HG03175 (cell line): ENCODE measurements around the gene HM13.
"Not testable (repeated sequence)": the region's sequence is repeated elsewhere in the genome, so short reads cannot be mapped to it uniquely, and the experiment has no call there.

Experiments used
- ATAC-seq: cut with Tn5 transposase; IDR thresholded peaks from one replicate; pipeline ENCODE4 v1.9.1; 2021; ENCODE audit warnings: mild to moderate bottlenecking, moderate library complexity; ENCODE audit not compliant: unreplicated experiment

HM13 gene, protein sequence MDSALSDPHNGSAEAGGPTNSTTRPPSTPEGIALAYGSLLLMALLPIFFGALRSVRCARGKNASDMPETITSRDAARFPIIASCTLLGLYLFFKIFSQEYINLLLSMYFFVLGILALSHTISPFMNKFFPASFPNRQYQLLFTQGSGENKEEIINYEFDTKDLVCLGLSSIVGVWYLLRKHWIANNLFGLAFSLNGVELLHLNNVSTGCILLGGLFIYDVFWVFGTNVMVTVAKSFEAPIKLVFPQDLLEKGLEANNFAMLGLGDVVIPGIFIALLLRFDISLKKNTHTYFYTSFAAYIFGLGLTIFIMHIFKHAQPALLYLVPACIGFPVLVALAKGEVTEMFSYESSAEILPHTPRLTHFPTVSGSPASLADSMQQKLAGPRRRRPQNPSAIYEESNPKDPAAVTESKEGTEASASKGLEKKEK

DNA sequence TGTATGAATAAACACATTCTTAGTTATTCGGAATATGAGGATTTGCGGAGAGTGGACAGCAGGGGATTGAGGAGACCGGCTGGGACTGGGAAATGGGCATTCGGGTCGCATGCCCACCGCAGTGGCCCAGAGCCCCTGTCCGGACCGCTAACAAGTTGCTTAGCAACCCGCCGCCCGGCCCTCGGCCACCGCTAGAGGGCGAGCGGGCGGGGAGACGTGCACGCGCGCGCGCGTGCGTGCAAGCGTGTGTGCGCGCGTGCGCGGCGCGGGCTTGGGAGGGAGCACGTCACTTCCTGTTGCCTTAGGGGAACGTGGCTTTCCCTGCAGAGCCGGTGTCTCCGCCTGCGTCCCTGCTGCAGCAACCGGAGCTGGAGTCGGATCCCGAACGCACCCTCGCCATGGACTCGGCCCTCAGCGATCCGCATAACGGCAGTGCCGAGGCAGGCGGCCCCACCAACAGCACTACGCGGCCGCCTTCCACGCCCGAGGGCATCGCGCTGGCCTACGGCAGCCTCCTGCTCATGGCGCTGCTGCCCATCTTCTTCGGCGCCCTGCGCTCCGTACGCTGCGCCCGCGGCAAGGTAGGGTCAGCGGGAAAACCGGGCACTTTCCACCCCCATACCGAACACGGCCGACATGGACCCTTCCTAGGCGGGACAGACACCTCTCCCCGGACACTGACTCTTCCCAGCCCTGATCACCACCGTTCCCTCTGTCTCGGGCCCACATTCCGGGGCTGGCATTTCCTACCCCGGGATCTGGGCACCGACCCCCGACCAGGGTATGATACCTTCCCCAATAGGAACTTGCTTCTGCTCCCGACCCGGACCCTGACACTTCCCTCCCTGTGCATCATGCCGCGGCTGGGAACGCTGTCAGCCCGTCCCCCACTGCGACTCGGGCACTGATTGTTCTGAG lies at the start of gene HM13:
Gene HM13 (plus strand): TSS at position 289 of the 918 bp plus-strand sequence. CDS start 110 bp downstream, at position 399.
- peak; percentile 86 for ATAC-seq

DNA sequence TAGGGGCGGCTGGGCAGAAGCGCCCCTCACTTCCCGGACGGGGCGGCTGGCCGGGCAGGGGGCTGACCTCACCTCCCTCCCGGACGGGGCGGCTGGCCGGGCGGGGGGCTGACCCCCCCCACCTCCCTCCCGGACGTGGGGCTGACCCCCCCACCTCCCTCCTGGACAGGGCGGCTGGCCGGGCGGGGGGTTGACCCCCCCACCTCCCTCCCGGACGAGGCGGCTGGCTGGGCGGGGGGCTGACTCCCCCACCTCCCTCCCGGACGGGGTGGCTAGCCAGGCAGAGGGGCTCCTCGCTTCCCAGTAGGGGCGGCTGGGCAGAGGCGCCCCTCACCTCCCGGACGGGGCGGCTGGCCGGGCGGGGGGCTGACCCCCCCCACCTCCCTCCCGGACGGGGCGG lies 43.3 kb upstream of the HM13 start:
- not testable (repeated sequence) for ATAC-seq

DNA sequence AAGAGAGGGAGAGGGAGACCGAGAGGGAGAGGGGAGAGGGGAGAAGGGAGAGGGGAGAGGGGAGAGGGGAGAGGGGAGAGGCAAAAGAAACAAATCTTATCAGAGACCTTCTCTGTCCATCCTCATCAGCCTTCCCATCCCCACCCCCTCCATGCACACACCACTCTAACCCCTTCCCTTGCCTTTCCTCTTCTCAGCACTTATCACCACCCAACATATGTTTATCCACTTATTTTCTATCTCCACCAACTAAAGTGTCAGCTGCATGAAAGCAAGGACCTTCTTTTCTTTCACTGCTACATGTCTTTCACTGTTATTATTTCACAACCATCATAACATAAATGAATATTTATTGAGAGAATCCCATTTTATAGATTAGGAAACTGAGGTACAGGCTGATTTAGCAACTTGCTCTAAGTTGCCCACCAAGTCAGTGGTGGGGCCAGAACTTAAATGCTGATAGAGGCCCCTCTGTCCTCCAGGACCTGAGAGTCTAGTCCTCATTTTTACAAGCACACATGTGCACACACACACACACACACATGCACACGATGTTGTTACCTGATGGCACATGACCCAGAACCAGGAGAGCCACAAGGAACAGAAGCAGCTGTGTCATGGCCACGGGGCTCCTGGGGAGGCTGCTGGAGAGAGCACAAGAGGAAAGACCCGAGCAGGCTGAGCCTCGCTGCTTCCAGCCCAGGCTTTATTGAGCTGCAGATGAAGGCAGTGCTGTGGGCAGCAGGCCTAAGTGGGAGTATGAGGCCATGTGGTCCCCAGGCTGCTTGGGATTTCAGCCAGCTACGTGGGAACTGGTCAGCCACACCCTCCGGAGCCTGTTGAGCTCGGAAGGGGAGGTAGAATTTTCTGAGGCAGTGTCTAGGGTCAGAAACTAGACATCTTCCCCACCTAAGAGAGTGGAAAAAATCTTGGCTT lies 41.6 kb upstream of the HM13 start:
- ATAC-seq = no peak

DNA sequence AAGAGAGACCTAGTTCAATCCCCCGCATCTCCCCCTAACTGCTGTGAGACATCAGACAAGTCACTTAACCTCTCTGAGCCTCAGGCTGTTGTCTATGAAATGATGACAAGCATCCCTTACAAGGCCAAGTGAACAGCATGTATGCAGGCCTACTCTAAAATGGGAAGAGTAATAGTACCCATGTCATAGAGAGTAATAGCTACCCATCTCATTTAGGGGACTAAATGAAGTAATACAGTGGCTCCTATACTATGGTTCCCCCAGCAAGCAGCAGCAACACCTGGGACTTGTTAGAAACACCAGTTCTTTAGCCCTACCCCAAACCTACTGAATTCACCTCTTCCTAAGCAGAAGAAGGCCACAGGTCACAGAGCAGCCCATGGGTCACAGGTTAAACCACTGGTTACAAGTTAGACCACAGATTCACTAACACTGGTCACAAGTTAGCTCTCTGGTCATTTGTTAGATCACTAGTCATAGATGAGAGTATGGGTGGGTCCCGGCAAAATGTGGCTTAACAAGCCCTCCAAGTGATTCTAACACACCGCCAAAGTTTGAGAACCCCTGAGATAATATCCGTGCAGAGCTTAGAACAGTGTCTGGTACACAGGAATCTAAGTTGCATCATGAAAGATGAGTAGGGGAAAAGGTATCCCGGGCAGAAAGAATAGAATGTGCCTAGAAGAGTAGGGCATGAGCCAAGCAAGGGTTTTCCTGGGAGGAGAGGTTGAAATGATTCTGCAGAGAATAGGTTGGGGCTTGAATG lies 40.7 kb upstream of the HM13 start:
- peak; percentile 42 for ATAC-seq

DNA sequence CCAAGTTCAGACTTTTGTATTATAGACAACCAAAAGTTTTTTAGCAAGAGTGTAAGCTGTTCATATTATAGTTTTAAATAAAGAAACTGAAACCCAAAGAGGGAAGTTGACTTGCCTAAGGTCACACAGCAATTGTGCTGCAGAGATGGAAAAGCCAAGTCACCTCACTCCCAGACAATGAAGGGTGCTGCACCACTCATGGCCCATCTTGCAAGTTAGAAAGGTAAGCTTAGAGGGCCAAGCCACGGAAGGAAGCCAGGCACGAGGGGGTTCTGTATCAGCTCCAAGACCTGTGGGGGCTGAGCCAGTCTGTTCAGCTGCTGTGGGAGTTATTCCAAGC lies 40.2 kb upstream of the HM13 start:
- peak; percentile 69 for ATAC-seq

DNA sequence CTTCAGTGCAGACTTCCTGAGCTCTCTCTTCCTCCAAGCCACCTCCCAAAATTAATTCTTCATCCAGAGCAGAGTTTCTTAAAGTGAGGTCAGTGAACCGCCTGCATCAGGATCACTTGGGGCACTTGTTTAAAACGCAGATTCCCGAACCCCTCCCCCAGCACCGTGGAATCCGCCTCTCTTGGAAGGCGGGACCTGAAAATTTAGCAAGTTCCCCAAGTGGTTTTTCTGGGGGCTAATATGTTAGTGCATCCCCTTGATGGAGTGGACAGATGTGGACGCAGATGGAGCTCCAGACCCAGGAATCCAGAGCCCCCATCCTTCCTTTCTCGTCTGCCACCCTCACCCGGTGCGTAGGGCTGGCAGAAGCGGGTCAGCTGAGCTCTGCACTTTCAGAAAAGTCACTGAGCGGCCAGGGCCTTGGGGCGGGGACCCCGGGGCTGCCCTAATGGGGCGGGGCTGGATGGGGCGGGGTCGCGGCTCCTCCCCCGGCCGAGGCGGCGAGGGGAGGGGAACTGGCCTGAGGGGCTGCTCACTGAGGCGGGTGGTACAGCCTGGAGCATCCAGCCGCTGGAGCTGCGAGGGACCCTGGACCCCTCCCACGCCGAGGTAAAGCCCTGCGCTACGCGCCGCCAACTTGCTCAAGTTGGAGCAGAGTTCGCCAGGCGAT lies 39.3 kb upstream of the HM13 start, which contains the start of the genes DEFB124 and REM1:
Gene DEFB124 (minus strand): TSS at position 370 of the 670 bp plus-strand sequence. CDS start 2,114 bp downstream, outside the sequence.
Gene REM1 (plus strand): TSS at position 531 of the 670 bp plus-strand sequence. CDS start 1,158 bp downstream, outside the sequence.
- no peak for ATAC-seq

DNA sequence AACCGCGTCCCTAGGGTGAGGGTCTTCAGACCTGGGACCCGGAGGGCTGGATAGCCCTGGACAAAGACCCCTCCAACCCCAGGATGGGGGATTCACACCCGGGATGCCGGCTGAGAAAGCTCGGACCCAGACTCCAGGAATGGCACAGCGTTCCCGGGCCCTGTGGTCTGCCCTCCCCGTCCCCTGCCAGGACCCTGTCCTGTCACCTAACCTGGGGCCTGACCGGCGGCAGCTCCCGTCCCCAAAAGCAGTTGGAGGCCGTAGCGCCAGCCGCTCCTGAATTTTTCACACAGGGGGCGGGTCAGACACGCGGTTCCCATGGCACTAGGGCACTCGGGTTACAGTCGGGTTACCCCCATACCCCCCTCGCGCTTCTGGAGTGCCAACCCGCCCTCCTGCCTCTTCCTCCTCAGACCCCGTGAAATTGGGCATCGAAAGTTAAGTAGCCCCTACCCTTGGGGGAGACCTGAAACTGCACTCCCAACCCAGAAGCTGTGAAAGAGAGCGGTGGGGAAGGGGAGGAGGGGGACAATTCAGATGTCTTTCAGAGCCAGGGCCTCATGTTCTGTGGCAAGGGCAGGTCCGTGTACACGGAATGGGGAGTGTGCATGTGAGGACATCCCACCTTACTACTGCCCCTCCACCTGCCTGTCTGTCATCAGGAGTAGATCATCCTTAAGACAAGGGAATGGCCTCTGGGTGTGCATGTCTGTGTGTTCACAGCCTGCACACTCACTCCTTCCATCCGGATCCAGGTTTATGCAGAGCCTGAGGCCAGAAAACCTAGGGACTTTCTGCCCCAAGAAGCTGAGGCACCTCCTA lies 38.6 kb upstream of the HM13 start:
- no peak for ATAC-seq

DNA sequence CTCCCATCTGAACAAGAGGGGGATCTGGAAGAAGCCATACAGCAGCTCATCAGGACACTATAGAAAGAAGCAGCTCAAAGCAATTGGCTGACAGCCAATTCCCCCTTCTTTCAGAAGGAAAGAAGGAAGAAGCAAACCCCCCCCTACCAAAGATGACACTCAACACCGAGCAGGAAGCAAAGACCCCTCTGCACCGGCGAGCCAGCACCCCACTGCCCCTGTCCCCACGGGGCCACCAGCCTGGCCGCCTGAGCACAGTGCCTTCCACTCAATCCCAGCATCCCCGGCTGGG lies 38.0 kb upstream of the HM13 start:
- ATAC-seq = no peak

DNA sequence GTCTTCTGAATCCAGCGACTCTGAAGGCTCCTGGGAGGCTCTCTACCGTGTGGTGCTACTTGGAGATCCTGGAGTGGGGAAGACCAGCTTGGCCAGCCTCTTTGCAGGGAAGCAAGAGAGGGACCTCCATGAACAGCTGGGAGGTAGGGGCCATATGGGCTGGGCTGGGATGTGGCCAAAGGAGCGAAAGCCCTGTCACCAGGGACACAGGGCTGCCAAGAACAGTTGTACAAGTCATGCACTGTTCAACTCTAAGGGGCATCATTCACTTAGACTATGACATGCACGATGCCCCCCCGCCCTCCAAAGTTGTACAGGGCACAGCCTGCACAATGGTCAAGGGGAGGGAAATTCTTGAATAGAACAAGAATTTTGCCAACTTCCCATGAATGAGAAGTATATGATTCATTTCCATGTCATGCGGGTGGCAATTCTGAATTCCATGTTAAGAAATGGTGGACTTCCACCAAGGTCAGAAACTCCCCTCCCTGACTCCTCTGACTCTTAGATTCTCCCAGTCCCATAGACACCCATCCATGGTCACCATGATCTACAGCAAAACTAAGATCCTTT lies 37.5 kb upstream of the HM13 start:
- no peak for ATAC-seq

DNA sequence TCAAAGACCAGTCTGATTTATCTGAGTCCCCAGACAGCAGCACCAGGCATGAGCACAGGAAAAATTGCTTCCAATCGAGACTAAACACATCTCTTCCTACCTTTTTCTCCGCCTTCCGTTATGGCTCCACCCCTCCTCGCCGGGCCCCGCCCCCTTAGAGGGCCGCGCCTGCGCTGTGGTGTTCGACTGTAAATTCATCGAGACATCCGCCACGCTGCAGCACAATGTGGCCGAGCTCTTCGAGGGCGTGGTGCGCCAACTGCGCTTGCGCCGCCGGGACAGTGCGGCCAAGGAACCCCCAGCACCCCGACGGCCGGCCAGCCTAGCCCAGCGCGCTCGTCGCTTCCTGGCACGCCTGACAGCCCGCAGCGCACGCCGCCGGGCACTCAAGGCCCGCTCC lies 30.2 kb upstream of the HM13 start:
- ATAC-seq = no peak

DNA sequence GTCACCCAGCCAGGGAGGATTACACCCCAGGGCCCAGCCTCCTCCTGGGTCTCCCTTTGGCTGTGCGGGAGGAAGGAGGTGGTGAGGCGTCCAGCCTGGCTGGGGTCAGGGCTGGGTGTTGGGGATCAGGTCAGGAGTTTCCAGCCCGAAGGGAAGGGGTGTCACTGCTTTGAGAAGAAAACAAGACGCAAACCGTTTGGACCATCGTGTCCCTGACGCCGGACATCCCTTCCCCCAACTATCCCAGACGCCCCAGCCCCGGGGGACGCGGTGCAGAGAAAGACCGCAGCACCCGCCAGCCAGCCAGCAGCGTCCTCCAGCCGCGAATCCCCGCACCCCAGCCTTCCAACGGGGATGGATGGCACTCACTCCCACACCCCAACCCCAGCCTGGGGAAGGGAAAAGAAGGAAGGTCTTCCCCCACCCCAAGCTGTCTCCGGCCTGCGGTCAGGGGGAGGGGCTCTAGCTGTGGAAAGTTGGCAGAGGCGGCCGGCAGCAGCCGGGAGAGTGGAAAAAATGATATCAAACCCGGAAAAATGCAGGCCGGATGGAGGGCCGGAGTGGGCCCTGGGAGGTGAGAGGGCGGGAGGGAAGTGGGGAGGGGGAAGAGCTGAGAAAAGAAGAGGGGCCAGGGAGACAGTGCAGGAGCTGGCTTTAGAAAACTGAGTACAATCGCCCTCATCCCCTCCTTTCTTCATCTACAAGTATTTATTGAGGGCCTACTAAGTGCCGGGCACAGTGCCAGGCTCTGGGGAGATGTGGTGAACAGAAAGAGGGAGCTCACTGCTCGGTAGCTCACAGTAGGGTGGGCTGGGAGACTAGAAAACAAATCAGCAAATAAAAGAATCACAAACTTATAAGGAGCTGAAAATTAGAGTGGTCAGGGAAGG lies 28.5 kb upstream of the HM13 start:
- ATAC-seq = no peak

DNA sequence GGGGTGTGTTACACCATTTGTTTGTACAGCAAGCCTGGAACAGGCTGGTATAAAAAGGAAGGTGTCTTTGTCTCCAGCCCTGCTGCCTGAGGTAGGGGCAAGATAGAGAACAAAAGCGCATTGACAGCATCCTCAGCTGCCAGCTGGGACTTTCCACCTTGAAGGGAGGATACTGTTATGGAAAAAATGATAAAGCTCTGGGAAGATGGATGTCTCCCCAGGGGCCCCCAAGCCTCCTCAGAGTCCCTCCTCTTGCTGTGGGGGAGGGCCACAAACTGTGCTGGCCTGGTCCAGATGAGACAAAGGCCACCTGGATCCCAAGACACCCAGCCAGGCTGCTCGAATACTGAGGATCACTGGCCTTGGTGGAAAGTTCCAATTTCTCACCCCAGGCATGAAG lies 26.1 kb upstream of the HM13 start:
- no peak for ATAC-seq

DNA sequence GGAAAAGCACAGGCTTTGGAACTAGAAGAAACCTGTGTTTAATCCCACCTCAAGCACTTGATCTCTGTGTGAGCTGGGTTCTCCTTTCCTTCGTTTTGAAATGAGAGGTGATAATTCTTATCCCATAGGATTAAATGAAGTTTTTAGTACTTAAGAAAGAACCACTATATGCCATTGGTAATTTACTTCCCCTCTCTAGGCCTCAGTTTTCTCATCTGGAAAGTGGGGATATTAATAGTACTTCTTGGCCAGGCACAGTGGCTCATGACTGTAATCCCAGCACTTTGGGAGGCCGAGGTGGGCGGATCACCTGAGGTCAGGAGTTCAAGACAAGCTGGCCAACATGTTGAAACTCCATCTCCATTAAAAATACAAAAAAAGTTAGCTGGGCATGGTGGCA lies 25.1 kb upstream of the HM13 start:
- ATAC-seq = no peak

DNA sequence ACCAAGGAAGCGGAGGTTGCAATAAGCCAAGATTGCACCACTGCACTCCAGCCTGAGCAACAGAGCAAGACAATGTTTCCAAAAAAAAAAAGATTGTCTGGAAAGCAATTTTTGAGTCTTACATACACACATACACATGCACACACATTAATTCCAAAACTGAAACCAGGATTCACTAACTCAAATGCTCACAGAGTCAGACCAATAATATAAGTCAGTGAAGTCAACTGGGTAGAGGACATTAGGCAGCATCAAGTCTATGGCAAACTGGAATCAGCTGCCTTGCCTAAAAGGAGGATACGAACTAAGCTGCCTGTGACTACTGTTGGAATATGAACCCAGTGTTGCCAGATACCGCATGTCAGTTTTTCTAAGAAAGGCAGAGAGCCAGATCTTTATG lies 23.5 kb upstream of the HM13 start:
- ATAC-seq = no peak

DNA sequence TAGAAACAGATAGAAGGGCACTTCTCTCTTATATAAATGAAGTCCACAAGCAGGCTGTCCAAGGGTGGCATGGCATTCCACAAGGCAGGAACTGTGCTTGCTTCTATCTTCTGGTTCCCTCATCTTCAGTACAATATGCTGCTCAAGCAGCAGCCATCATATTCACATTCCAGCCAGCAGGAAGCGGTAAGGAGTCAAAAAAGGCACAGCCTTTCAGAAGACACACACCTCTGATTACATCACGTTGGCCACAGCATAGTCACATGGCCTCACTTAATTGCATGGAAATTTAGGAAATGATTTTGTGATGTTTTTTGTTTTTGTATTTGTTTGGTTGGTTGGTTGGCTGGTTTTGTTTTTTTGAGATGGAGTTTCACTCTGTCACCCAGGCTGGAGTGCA lies 20.1 kb upstream of the HM13 start:
- ATAC-seq = no peak

DNA sequence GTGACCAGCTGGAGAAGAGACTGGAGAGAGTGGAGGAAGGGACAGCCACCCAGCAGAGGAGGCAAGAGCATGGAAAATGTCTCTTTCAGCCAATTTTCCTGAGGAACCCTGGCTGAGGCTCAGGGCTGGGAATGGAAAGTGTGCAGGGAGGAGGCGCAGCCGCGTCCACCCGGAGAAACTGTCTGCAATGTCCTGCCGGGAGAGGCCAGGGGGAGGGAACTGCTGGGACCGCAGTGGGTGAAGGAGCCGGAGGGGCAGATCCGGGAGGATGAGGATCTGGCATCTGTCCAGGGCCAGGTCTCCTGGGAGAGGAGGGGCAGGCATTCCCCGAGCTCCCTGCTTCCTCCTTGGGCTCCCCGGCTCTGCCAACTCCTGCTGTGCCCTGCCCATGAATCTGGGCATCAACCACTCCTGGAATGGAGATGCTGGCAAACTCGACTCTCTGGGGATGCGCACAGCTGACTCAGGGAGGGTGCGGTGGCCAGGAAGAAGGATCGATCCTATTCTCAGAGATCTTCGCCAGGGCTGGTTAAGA lies 17.4 kb upstream of the HM13 start:
- no peak for ATAC-seq
